Measurements from ENCODE around the gene KRT73. TPM values are rescaled to one million over a fixed set of nuclear protein-coding genes. Genes with fewer than 3 reads are reported as not detected.

KRT73 gene
- total RNA-seq, 1 experiment from 2014 or later, result not detected

DNA sequence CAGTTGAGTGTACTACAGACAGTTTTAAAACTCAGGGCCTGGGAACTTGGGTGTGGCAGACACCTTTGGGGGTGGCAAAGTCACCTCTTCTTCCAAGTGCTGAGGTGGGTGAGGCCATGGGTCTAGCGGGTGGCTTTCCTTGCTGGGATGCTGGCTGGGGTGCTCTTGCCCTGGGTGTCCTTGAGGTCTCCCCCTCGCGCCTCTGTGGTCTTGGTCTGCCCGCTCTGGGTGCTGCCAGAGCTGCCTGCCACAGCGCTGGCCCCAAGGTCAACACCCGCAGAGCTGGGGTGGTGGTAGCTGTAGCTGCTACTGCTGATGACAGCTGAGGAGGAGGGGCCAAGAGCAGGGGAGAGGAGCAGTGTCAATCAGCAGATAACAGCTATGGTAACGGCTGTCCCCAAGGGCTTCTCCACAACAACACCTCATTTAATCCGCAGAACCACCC, 51.5 kb downstream of the KRT73 start:
- no peaks in the 10 kb centered on the region for H3K27me3 Mint-ChIP-seq (ENCODE audit: low read depth)

DNA sequence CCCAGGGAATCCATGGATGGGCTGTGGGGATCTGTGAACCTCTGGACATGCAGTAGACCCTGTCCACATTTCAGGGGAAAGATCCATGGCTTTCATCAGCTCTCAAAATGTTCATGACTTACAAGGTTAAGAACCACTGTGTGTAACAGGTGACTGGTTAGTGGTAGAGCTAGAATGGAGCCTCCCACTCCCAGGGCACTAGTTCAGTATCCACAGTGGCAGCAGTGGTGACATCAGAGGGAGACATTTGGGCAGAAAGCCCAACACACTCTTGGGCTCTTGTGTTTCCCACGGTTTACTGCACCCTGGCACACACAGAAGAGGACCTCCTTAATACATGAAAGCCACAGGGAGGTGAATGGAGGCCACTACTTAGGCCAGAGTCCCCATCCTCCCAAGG, 53.8 kb downstream of the KRT73 start:
- POLR2A ChIA-PET, result no interaction called here
- Mint-ChIP-seq H3K27ac (no peak overlapping the region), H3K9me3 (no peaks in the 10 kb centered on the region), H3K4me1 (no peaks in the 10 kb centered on the region), H3K36me3 (no peaks in the 10 kb centered on the region), H3K27me3 (ENCODE audit: low read depth) (no peaks in the 10 kb centered on the region; the same call in 1 of the 2 replicates), H3K4me3 (no peak overlapping the region)
- ATAC-seq (no peak), DNase-seq (ENCODE audit: low spot score) (no peak)
- CTCF ChIA-PET, result interaction anchor here (1.2 kb wide), 1 partner anchor 18 kb away, joined by 3 read pairs; no protein-coding TSS in a partner anchor
- no peak for TF ChIP-seq ZNF416 (CRISPR knock-in tag; IDR thresholded peaks at IDR 0.05)
- no peak for TF ChIP-seq OVOL2 (CRISPR knock-in tag; IDR thresholded peaks at IDR 0.05; ENCODE audit: borderline replicate concordance)
- TF ChIP-seq HMGXB4 (CRISPR knock-in tag; IDR thresholded peaks at IDR 0.05), result no peak
- TF ChIP-seq NR3C1 (CRISPR knock-in tag; conservative IDR thresholded peaks at IDR 0.05; ENCODE audit: low read depth), result no peak
- TF ChIP-seq, protein P1, sequence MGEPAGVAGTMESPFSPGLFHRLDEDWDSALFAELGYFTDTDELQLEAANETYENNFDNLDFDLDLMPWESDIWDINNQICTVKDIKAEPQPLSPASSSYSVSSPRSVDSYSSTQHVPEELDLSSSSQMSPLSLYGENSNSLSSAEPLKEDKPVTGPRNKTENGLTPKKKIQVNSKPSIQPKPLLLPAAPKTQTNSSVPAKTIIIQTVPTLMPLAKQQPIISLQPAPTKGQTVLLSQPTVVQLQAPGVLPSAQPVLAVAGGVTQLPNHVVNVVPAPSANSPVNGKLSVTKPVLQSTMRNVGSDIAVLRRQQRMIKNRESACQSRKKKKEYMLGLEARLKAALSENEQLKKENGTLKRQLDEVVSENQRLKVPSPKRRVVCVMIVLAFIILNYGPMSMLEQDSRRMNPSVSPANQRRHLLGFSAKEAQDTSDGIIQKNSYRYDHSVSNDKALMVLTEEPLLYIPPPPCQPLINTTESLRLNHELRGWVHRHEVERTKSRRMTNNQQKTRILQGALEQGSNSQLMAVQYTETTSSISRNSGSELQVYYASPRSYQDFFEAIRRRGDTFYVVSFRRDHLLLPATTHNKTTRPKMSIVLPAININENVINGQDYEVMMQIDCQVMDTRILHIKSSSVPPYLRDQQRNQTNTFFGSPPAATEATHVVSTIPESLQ (CRISPR knock-in tag; IDR thresholded peaks at IDR 0.05), result no peak
- no peak for TF ChIP-seq FOXK1 (CRISPR knock-in tag; IDR thresholded peaks at IDR 0.05)
- TF ChIP-seq CREB1 (CRISPR knock-in tag; IDR thresholded peaks at IDR 0.05), result no peak
- no peak for TF ChIP-seq ZNF671 (CRISPR knock-in tag; IDR thresholded peaks at IDR 0.05)
- TF ChIP-seq GRHL2 (CRISPR knock-in tag; IDR thresholded peaks at IDR 0.05; ENCODE audit: insufficient replicate concordance, severe bottlenecking), result no peak
- no peak for TF ChIP-seq FOXP1 (CRISPR knock-in tag; IDR thresholded peaks at IDR 0.05; ENCODE audit: borderline replicate concordance)
- no peak for TF ChIP-seq ATF1 (CRISPR knock-in tag; IDR thresholded peaks at IDR 0.05)
- no peak for TF ChIP-seq PRDM15 (CRISPR knock-in tag; IDR thresholded peaks at IDR 0.05)
- TF ChIP-seq CBFB (CRISPR knock-in tag; IDR thresholded peaks at IDR 0.05; ENCODE audit: low read depth), result no peak

More for the DNA sequence above, 51.5 kb downstream of the KRT73 start:
- no peak for ATAC-seq
- H3K9me3 Mint-ChIP-seq, result no peaks in the 10 kb centered on the region
- TF ChIP-seq ZNF396 (CRISPR knock-in tag; IDR thresholded peaks at IDR 0.05; ENCODE audit: borderline replicate concordance) (no peak), TCF7 (CRISPR knock-in tag; IDR thresholded peaks at IDR 0.05; ENCODE audit: low read depth) (no peak), NR3C1 (CRISPR knock-in tag; conservative IDR thresholded peaks at IDR 0.05; ENCODE audit: low read depth) (no peak), IRF2 (CRISPR knock-in tag; IDR thresholded peaks at IDR 0.05; ENCODE audit: borderline replicate concordance, low read depth) (no peak), MYBL2 (CRISPR knock-in tag; IDR thresholded peaks at IDR 0.05) (no peak), ZNF512 (CRISPR knock-in tag; IDR thresholded peaks at IDR 0.05; ENCODE audit: borderline replicate concordance) (no peak), ZNF121 (CRISPR knock-in tag; IDR thresholded peaks at IDR 0.05) (no peak)
- TF ChIP-seq, protein P2, sequence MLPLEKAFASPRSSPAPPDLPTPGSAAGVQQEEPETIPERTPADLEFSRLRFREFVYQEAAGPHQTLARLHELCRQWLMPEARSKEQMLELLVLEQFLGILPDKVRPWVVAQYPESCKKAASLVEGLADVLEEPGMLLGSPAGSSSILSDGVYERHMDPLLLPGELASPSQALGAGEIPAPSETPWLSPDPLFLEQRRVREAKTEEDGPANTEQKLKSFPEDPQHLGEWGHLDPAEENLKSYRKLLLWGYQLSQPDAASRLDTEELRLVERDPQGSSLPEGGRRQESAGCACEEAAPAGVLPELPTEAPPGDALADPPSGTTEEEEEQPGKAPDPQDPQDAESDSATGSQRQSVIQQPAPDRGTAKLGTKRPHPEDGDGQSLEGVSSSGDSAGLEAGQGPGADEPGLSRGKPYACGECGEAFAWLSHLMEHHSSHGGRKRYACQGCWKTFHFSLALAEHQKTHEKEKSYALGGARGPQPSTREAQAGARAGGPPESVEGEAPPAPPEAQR (CRISPR knock-in tag; IDR thresholded peaks at IDR 0.05), result no peak
- TF ChIP-seq, protein P3, sequence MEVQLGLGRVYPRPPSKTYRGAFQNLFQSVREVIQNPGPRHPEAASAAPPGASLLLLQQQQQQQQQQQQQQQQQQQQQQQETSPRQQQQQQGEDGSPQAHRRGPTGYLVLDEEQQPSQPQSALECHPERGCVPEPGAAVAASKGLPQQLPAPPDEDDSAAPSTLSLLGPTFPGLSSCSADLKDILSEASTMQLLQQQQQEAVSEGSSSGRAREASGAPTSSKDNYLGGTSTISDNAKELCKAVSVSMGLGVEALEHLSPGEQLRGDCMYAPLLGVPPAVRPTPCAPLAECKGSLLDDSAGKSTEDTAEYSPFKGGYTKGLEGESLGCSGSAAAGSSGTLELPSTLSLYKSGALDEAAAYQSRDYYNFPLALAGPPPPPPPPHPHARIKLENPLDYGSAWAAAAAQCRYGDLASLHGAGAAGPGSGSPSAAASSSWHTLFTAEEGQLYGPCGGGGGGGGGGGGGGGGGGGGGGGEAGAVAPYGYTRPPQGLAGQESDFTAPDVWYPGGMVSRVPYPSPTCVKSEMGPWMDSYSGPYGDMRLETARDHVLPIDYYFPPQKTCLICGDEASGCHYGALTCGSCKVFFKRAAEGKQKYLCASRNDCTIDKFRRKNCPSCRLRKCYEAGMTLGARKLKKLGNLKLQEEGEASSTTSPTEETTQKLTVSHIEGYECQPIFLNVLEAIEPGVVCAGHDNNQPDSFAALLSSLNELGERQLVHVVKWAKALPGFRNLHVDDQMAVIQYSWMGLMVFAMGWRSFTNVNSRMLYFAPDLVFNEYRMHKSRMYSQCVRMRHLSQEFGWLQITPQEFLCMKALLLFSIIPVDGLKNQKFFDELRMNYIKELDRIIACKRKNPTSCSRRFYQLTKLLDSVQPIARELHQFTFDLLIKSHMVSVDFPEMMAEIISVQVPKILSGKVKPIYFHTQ (CRISPR knock-in tag; IDR thresholded peaks at IDR 0.05), result no peak
- POLR2A ChIA-PET, result no interaction called here
- CTCF ChIA-PET, result interaction anchor here (1.1 to 1.8 kb wide), 4 partner anchors 16 to 299 kb away, joined by 3 to 5 read pairs (median 4); no protein-coding TSS in a partner anchor
- H3K4me1 Mint-ChIP-seq, result no peaks in the 10 kb centered on the region
- no peak overlapping the region for H3K4me3 Mint-ChIP-seq
- no peak overlapping the region for H3K27ac Mint-ChIP-seq
- DNase-seq (ENCODE audit: low spot score), result no peak
- H3K36me3 Mint-ChIP-seq, result no peaks in the 10 kb centered on the region
